ENCODE results near the gene SPAG6. TPM values are rescaled to one million over a fixed set of nuclear protein-coding genes. Genes with fewer than 3 reads are reported as not detected.

The SPAG6 gene
- total RNA-seq, 2 experiments from 2014 or later: 1.2 to 1.4 TPM

DNA sequence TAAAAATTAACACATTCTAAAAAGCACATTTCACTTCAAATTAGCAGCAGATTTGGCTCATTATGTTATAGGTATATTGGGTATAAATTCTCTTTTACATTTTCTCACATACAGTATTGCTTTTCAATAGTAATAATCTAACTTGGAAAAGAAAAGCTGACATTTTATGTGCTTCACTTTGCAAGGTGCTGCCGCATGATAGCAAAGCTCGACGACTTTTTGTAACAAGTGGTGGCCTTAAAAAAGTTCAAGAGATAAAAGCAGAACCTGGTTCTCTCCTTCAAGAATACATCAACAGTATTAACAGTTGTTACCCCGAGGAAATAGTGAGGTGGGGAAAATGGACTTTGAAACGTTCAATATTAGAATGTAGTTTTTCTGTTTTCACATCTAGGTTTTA, 65.5 kb downstream of the SPAG6 start:
- Mint-ChIP-seq H3K4me1 (no peaks in the 10 kb centered on the region), H3K36me3 (ENCODE audit: low read depth) (no peaks in the 10 kb centered on the region), H3K9me3 (no peaks in the 10 kb centered on the region), H3K27ac (no peak overlapping the region), H3K27me3 (peaks cover 10% of the 10 kb centered on the region), H3K4me3 (no peak overlapping the region)
- ChIA-PET POLR2A (no interaction called here), CTCF (no interaction called here)
- no peak for DNase-seq

DNA sequence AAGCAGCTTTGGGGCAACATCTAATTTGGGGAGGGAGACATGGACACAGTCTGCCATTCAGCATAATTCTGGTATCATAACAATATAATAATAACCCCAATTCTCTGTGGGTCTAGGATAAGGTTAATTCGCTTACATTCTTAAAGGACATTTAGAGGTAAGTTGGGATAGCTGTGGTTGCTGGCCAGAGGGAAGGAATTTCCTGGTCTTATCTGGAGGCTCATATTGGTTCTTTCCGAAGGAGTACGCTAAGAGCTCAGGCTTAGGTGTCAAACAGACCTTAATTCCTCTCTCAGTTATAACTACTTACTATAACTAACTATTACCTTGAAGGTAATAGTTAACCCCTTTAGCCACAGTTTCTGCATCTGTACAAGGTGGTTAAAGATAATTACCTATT, 68.8 kb downstream of the SPAG6 start:
- Mint-ChIP-seq H3K4me1 (no peaks in the 10 kb centered on the region), H3K27me3 (peaks cover 10% of the 10 kb centered on the region), H3K9me3 (no peaks in the 10 kb centered on the region), H3K36me3 (ENCODE audit: low read depth) (no peaks in the 10 kb centered on the region), H3K4me3 (no peak overlapping the region), H3K27ac (no peak overlapping the region)
- CTCF ChIA-PET: no interaction called here
- no peak for DNase-seq
- POLR2A ChIA-PET: no interaction called here

DNA sequence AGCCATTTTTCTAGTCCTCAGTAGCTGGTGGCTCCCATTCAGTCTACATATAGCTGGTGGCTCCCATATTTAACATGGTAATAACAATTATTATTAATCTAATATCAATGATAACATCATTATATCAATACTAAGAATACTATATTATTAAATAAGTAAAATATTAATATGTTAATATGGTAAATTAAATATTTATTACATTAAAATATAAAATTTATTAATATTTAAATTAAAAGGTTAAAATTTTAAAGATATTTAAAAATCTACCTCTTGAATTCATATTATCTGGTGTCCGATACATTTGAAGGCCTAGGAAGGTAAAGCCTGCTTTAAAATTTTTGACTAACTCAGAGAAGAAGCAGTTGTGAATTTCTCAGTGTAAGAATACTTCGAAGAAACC, 69.8 kb downstream of the SPAG6 start:
- ChIA-PET POLR2A (no interaction called here), CTCF (no interaction called here)
- H3K27me3 Mint-ChIP-seq: peaks cover 6% of the 10 kb centered on the region
- no peaks in the 10 kb centered on the region for H3K4me1 Mint-ChIP-seq
- no peaks in the 10 kb centered on the region for H3K36me3 Mint-ChIP-seq (ENCODE audit: low read depth)
- H3K27ac Mint-ChIP-seq: no peak overlapping the region
- H3K4me3 Mint-ChIP-seq: no peak overlapping the region
- DNase-seq: no peak
- no peaks in the 10 kb centered on the region for H3K9me3 Mint-ChIP-seq

DNA sequence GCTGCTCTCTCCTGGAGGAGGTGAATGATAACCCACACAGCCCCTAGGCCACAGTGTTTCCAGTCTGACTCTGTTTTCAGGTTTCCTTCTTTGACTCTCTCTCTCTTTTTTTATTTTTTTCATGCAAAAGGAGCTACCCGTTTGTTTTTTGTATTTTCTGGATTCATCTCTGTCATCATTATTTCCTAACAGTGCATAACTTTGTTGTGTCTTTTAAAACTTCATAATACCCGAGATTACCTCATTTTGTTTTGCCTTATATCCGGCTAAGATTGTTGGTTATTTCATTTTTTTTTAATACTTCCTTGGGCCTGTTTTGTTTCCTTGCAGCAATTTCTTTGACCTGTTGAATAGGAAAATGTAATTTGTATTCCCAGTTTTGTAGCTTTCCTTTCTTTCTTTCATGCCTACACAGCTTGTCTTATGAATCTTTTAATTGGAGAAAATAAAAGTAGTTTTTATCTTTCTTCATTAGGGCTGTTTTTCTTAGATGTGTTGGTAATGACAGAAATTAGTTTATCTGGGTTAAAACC, 72.5 kb downstream of the SPAG6 start:
- ChIA-PET CTCF (interaction anchor here (2.0 kb wide), 1 partner anchor 424 kb away, joined by 4 read pairs; no protein-coding TSS in a partner anchor), POLR2A (interaction anchor here (0.7 to 1.7 kb wide), 2 partner anchors 30 to 78 kb away, joined by 3 to 6 read pairs; no protein-coding TSS in a partner anchor)
- Mint-ChIP-seq H3K27me3 (peaks cover 2% of the 10 kb centered on the region), H3K4me1 (no peaks in the 10 kb centered on the region), H3K27ac (no peak overlapping the region), H3K9me3 (no peaks in the 10 kb centered on the region), H3K4me3 (no peak overlapping the region), H3K36me3 (ENCODE audit: low read depth) (no peaks in the 10 kb centered on the region)
- DNase-seq: no peak

DNA sequence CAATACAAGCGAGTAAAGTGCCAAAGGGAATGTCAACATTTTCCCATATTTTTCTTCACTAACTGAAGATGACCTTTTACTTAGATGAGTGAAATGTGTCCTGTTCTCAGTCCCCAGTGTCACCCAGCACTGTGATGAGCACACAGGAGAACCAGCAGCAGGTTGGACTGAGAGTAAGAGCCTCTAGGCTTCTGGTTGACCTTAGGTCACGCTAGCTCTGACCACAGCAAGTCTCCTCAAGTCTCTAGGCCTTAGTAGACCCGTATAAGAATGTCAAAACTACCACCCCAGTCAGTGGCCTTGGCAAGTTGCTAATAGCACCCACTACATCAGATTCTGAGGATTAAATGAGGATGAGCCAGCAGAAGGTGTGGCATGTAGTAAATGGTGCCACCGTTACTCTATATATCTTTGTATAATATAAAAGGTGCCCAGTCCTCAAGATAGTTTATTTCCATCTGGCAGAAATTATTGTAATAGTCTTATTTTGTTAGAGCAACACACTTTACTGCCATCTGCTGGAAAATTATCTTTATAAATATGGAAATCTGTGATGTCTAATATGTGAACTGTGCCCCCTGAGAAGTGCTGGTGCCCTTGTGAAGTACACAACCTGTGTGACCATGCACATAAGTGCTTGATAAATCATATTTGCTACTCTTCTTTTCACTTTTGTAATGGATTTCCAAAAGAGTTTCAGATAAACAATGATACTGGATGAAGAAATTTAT, 75.7 kb downstream of the SPAG6 start:
- Mint-ChIP-seq H3K27me3 (peaks cover 4% of the 10 kb centered on the region), H3K9me3 (no peaks in the 10 kb centered on the region), H3K4me1 (no peaks in the 10 kb centered on the region), H3K36me3 (ENCODE audit: low read depth) (no peaks in the 10 kb centered on the region), H3K4me3 (no peak overlapping the region), H3K27ac (no peak overlapping the region)
- ChIA-PET CTCF (no interaction called here), POLR2A (no interaction called here)
- no peak for DNase-seq

DNA sequence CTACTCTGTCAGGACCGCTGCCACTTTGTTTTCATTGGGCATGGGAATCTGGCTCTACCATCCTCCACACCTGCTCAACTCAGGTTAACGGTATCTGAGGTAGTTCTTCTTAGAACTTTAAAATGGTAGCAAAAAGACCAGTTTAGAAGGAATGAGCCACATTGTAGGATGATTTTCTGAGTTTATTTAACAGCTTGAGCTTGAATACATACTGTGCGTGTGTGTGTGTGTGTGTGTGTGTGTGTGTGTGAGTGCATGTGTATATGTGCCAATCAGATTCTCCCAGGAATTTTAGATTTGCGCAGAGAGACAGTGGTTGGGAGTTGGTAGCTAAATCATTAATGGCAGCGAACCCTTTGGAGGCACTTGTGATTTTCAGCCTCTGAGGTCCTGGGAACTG, 81.4 kb downstream of the SPAG6 start:
- no peak overlapping the region for H3K27ac Mint-ChIP-seq
- POLR2A ChIA-PET: no interaction called here
- H3K4me3 Mint-ChIP-seq: no peak overlapping the region
- CTCF ChIA-PET: no interaction called here
- no peaks in the 10 kb centered on the region for H3K9me3 Mint-ChIP-seq
- H3K27me3 Mint-ChIP-seq: peaks cover 28% of the 10 kb centered on the region
- H3K4me1 Mint-ChIP-seq: peaks cover 5% of the 10 kb centered on the region
- H3K36me3 Mint-ChIP-seq (ENCODE audit: low read depth): no peaks in the 10 kb centered on the region
- no peak for DNase-seq

DNA sequence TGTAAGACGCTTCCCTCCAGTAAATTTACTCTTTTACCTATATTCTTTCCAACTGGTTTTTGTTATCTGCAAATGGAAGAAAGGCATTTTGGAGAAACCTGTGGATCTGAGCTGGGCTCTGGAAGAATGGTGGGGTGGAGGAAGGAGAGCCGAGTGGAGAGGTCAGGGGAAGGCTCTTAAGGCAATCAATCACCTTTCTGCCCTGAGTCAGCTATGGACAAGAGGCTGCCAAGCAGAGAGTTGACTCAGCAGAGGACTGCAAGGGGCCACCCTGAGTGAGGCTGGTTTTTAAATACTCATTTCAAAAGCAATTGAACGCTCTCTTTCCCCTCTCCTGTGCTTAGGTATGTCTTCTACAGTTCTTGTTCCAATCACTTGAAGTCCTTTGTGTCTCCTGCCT, 81.8 kb downstream of the SPAG6 start:
- no peak overlapping the region for H3K27ac Mint-ChIP-seq
- H3K27me3 Mint-ChIP-seq: peaks cover 28% of the 10 kb centered on the region
- H3K36me3 Mint-ChIP-seq (ENCODE audit: low read depth): no peaks in the 10 kb centered on the region
- no peak overlapping the region for H3K4me3 Mint-ChIP-seq
- no peak for DNase-seq
- peaks cover 5% of the 10 kb centered on the region for H3K4me1 Mint-ChIP-seq
- POLR2A ChIA-PET: no interaction called here
- no peaks in the 10 kb centered on the region for H3K9me3 Mint-ChIP-seq
- CTCF ChIA-PET: no interaction called here

DNA sequence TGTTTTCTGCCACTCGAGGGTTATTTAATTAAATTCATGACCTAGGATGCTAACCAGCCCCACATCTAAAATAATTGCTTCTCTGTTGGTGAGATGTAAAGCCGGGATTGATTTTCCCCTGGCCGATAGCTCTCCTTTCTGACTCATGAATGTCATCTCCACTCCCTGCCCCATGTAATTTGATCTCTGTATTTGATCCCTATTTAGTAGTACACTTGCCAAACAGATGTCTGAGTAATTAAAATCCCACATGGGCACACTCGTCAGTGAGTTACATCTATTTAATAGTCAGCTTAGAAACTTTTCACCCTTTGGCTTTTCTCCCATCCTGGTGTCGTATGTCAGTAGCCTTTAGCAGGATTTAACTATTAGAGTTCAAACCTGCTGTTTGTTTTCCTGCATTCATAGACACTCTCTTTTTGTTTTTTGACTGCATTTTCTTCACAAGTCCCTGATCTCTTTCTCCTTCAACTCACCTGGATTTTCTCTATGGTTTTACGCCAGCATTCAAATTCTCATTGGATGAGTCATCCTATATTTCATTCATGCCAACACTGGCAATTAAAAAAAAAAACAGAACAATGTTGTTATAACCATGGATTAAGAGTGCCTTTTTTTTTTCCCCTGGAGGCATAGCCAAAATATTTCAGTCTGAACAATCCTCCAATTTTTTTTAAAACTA, 82.7 kb downstream of the SPAG6 start:
- Mint-ChIP-seq H3K4me1 (peaks cover 5% of the 10 kb centered on the region), H3K36me3 (ENCODE audit: low read depth) (no peaks in the 10 kb centered on the region), H3K4me3 (no peak overlapping the region), H3K27me3 (peaks cover 28% of the 10 kb centered on the region), H3K9me3 (no peaks in the 10 kb centered on the region), H3K27ac (no peak overlapping the region)
- ChIA-PET POLR2A (no interaction called here), CTCF (no interaction called here)
- no peak for DNase-seq

DNA sequence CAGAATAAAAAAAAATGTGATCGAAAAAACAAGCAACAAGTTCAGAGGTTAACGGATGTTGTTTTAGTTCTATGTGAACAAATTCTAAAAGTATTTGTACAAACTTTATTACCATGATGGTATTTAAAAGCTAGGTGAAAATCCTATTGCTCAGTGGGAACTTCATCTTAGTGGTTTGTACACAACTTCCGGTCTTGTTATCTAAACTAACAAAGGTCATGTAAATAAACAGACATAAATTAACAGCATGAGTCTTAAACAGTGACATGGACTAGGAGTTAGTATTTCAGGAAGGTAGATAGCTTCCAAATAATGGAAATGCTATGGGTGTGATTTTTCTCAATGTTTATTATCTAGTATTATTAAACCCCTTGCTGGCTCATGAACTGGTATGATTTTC, 83.8 kb downstream of the SPAG6 start:
- peaks cover 28% of the 10 kb centered on the region for H3K27me3 Mint-ChIP-seq
- H3K36me3 Mint-ChIP-seq (ENCODE audit: low read depth): no peaks in the 10 kb centered on the region
- ChIA-PET CTCF (interaction anchor here (1.5 kb wide), 1 partner anchor 933 kb away, joined by 5 read pairs; no protein-coding TSS in a partner anchor), POLR2A (no interaction called here)
- no peaks in the 10 kb centered on the region for H3K9me3 Mint-ChIP-seq
- peaks cover 12% of the 10 kb centered on the region for H3K4me1 Mint-ChIP-seq
- H3K4me3 Mint-ChIP-seq: no peak overlapping the region
- DNase-seq: no peak
- no peak overlapping the region for H3K27ac Mint-ChIP-seq

DNA sequence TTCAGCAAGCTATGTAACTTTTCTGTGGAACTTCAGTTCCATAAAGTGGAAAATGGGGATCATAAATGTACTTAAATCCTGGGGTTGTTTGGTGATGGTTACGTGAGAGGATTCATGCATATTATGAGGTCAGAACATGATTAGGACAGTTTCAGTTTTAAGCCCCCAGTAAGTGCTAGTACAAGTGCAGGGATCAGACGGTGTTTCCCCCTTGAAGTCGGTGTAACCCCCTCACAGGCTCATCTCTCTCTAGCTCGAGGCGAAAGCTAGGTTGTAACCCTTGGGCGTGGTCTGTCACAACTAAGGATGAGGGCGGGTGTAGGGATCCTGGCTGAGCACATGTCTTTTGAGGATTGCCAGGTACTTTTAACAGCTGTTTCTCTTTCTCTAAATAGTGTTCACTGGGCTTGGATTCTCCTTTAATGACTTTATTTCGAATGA, 84.7 kb downstream of the SPAG6 start:
- ChIA-PET CTCF (interaction anchor here (1.5 kb wide), 1 partner anchor 934 kb away, joined by 5 read pairs; no protein-coding TSS in a partner anchor), POLR2A (interaction anchor here (1.4 kb wide), 1 partner anchor 114 kb away, joined by 3 read pairs; the partner anchor contains the start of gene COMMD3)
- no peaks in the 10 kb centered on the region for H3K9me3 Mint-ChIP-seq
- H3K27ac Mint-ChIP-seq: no peak overlapping the region
- peaks cover 28% of the 10 kb centered on the region for H3K27me3 Mint-ChIP-seq
- H3K36me3 Mint-ChIP-seq (ENCODE audit: low read depth): no peaks in the 10 kb centered on the region
- no peak for DNase-seq
- no peak overlapping the region for H3K4me3 Mint-ChIP-seq
- peaks cover 19% of the 10 kb centered on the region for H3K4me1 Mint-ChIP-seq

DNA sequence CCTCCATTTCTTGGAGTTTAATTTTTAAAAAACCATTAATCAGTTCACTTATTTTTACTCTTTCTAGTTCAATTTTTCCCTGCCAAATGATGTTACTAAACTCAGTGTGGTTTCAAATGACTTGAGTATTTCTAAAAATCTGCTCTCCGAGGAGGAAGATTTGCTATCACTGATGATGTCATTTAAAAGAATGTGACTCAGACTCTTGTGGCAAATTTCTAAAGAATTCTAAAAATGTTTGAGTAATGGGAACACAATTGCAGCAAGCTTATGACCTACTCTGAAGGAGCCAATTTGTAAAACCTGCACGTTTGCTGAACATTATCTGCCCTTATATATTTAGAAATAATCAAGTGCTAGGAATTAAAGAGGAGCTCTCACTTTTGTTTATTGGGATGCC, 88.6 kb downstream of the SPAG6 start:
- ChIA-PET CTCF (no interaction called here), POLR2A (interaction anchor here (1.1 to 1.9 kb wide), 2 partner anchors 94 to 118 kb away, joined by 3 to 6 read pairs; partner anchors contain the start of gene COMMD3)
- DNase-seq: no peak
- H3K4me3 Mint-ChIP-seq: no peak overlapping the region
- H3K27ac Mint-ChIP-seq: peak overlapping the region; percentile 15
- H3K36me3 Mint-ChIP-seq (ENCODE audit: low read depth): peaks cover 4% of the 10 kb centered on the region
- H3K9me3 Mint-ChIP-seq: no peaks in the 10 kb centered on the region
- peaks cover 43% of the 10 kb centered on the region for H3K4me1 Mint-ChIP-seq
- H3K27me3 Mint-ChIP-seq: peaks cover 9% of the 10 kb centered on the region

DNA sequence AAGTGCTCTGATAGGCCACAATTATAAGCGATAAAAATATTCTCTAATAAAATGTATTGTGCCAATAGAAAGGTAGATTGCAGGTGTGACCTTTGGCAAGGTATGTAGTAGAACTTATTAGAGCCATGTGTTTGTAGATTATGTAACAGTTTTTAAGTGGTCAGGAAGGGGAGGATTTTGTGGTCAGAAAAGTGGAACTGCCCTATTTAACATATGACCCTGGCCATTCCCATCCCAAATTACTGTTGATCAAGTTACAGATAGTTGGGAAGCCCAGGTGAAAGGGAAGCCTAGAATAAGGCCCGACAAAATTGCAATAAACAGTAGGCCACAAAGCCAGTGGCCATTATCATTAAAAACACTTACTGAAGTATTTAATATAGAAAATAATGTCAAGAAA, 89.2 kb downstream of the SPAG6 start:
- H3K36me3 Mint-ChIP-seq (ENCODE audit: low read depth): peaks cover 4% of the 10 kb centered on the region
- H3K4me1 Mint-ChIP-seq: peaks cover 48% of the 10 kb centered on the region
- H3K27me3 Mint-ChIP-seq: peaks cover 7% of the 10 kb centered on the region
- CTCF ChIA-PET: no interaction called here
- H3K9me3 Mint-ChIP-seq: no peaks in the 10 kb centered on the region
- no peak for DNase-seq
- H3K4me3 Mint-ChIP-seq: no peak overlapping the region
- H3K27ac Mint-ChIP-seq: no peak overlapping the region
- POLR2A ChIA-PET: interaction anchor here (1.1 to 1.9 kb wide), 2 partner anchors 94 to 119 kb away, joined by 3 to 6 read pairs; partner anchors contain the start of gene COMMD3

DNA sequence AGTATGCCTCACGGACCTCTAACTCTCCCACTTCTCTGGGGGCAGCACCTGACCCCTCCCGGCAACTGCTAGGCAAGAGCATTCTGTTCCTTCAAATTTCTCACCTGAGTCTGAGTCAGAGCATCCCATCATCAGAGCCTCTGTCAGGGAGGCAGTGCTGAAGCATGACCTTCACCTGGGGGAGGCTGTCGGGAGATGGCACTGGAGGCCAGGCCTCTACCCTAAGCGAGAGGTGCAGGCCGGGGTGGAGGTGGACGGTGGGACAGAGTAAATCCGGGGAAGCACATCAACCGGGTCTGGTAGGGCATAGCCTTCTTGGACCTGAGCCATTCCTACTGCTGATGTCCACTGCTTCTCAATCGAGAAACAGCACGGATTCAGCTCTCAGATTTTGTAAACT, 90.4 kb downstream of the SPAG6 start:
- ChIA-PET CTCF (interaction anchor here (1.1 to 1.6 kb wide), 3 partner anchors 111 to 432 kb away, joined by 4 read pairs; partner anchors contain the start of gene DNAJC1), POLR2A (interaction anchor here (0.8 to 3.9 kb wide), 11 partner anchors 20 to 431 kb away, joined by 3 to 41 read pairs (median 8); partner anchors contain the start of genes COMMD3, DNAJC1 and PIP4K2A)
- peaks cover 47% of the 10 kb centered on the region for H3K4me1 Mint-ChIP-seq
- no peaks in the 10 kb centered on the region for H3K9me3 Mint-ChIP-seq
- no peaks in the 10 kb centered on the region for H3K27me3 Mint-ChIP-seq
- H3K4me3 Mint-ChIP-seq: no peak overlapping the region
- DNase-seq: no peak
- peaks cover 4% of the 10 kb centered on the region for H3K36me3 Mint-ChIP-seq (ENCODE audit: low read depth)
- H3K27ac Mint-ChIP-seq: peak overlapping the region; percentile 40
